Measurements from ENCODE around the gene OR2F1.

OR2F1 gene

GRCh38 chr7:143936087-143937009, 18.3 kb upstream of the OR2F1 start:
- TF ChIP-seq ZFX (IDR thresholded peaks at IDR 0.05; ENCODE audit: borderline replicate concordance) (no peak), CTCF (IDR thresholded peaks at IDR 0.05) (no peak)
- no peak overlapping the region for H3K27ac ChIP-seq

- no peak for TF ChIP-seq CTCF (IDR thresholded peaks at IDR 0.05)
- no peak for TF ChIP-seq ZFX (IDR thresholded peaks at IDR 0.05; ENCODE audit: borderline replicate concordance)
Measured at GRCh38 chr7:143938379-143939243, 16.0 kb upstream of the OR2F1 start.

DNA sequence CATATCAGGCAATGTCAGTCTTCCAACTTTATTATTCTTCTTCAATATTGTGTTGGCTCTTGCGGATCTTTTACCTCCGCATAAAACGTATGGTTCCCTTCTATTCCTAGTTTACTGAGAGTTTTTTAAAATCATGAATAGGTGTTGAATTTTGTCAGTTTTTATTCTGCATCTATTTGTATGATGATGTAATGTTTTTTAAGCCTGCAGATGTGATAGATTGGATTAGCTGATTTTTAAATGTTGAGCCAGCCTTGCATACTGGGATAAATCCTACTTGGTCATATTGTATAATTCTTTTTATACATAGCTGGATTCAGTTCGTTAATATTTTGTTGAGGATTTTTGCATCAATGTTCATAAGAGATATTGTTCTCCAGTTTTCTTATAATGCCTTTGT, 9.2 kb upstream of the OR2F1 start:
- no peak overlapping the region for H3K27ac ChIP-seq
- no peak for TF ChIP-seq CTCF (IDR thresholded peaks at IDR 0.05)
- TF ChIP-seq ZFX (IDR thresholded peaks at IDR 0.05; ENCODE audit: borderline replicate concordance) = no peak

More at GRCh38 chr7:143938379-143939243, 16.0 kb upstream of the OR2F1 start:
- no peak overlapping the region for H3K27ac ChIP-seq

- TF ChIP-seq ZFX (IDR thresholded peaks at IDR 0.05; ENCODE audit: borderline replicate concordance) (no peak), CTCF (IDR thresholded peaks at IDR 0.05) (no peak)
- no peak overlapping the region for H3K27ac ChIP-seq
Measured at GRCh38 chr7:143947111-143947510, 7.5 kb upstream of the OR2F1 start.

- TF ChIP-seq ZFX (IDR thresholded peaks at IDR 0.05; ENCODE audit: borderline replicate concordance) (no peak), CTCF (IDR thresholded peaks at IDR 0.05) (no peak)
- H3K27ac ChIP-seq = no peak overlapping the region
Measured at GRCh38 chr7:143948733-143949132, 5.9 kb upstream of the OR2F1 start.

GRCh38 chr7:143953421-143953820, 1.2 kb upstream of the OR2F1 start:
- TF ChIP-seq CTCF (IDR thresholded peaks at IDR 0.05) (no peak), ZFX (IDR thresholded peaks at IDR 0.05; ENCODE audit: borderline replicate concordance) (no peak)
- H3K27ac ChIP-seq = no peak overlapping the region
